ENCODE data around the gene NUDT22.

DNA sequence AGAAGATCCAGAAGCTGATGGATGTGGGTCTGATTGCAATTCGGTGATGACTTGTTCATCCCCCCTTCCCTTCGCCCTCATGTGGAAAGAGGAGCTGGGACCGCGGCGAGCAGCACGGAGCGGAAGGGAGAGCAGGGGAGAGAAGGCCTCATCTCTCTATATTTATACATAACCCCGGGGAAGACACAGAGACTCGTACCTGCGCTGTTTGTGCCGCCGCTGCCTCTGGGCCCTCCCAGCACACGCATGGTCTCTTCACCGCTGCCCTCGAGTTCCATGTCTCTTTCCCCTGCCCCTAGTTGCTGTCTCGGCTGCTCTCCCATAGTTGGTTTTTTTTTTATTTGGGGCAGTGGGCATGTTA lies 22.0 kb upstream of the NUDT22 start:
- TF ChIP-seq, protein P1, sequence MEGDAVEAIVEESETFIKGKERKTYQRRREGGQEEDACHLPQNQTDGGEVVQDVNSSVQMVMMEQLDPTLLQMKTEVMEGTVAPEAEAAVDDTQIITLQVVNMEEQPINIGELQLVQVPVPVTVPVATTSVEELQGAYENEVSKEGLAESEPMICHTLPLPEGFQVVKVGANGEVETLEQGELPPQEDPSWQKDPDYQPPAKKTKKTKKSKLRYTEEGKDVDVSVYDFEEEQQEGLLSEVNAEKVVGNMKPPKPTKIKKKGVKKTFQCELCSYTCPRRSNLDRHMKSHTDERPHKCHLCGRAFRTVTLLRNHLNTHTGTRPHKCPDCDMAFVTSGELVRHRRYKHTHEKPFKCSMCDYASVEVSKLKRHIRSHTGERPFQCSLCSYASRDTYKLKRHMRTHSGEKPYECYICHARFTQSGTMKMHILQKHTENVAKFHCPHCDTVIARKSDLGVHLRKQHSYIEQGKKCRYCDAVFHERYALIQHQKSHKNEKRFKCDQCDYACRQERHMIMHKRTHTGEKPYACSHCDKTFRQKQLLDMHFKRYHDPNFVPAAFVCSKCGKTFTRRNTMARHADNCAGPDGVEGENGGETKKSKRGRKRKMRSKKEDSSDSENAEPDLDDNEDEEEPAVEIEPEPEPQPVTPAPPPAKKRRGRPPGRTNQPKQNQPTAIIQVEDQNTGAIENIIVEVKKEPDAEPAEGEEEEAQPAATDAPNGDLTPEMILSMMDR (IDR thresholded peaks at IDR 0.05; ENCODE audit: insufficient read depth, low read depth, low read length) = no peak
- TF ChIP-seq EZH2 (IDR thresholded peaks at IDR 0.05; ENCODE audit: insufficient read depth, low read length) = no peak
